K562 (cell line): ENCODE measurements around the gene SEC22C. TPM values are rescaled to one million over a fixed set of nuclear protein-coding genes. Genes with fewer than 3 reads are reported as not detected.

Experiments
- BRD4 ChIP-seq: fragments of 200-600 bp; sonication (generic); IDR thresholded peaks from 2 replicates; pipeline ENCODE4 v1.6.1; 2017; ENCODE audit warnings: inconsistent platforms
- CHD7 ChIP-seq: fragments of 200-600 bp; sonication (generic); IDR thresholded peaks from one replicate; pipeline ENCODE4 v1.6.1; 2012; ENCODE audit warnings: mild to moderate bottlenecking, low read depth, low read length, inconsistent platforms
- E2F3 ChIP-seq: fragments of 250-450 bp; sonication (Bioruptor Pico); IDR thresholded peaks from 2 replicates; pipeline ENCODE4 v1.4.0; 2020; ENCODE audit warnings: mild to moderate bottlenecking
- GATAD2B ChIP-seq: fragments of 450-650 bp; IDR thresholded peaks from 2 replicates; pipeline ENCODE4 v1.6.1; 2017; ENCODE audit warnings: mild to moderate bottlenecking, borderline replicate concordance
- PCBP1 ChIP-seq: fragments of 200-400 bp; formaldehyde crosslinking; IDR thresholded peaks from 2 replicates; pipeline ENCODE4 v1.6.1; 2018; ENCODE audit warnings: mild to moderate bottlenecking, low read depth, low read length; ENCODE audit not compliant: poor library complexity, severe bottlenecking
- POLR2G ChIP-seq: fragments of 200-400 bp; formaldehyde crosslinking; IDR thresholded peaks from 2 replicates; pipeline ENCODE4 v1.6.1; 2017; ENCODE audit warnings: low read depth, mild to moderate bottlenecking, antibody characterized with exemption, low read length, moderate library complexity
- PYGO2 ChIP-seq: fragments of 450-650 bp; IDR thresholded peaks from 2 replicates; pipeline ENCODE4 v1.6.1; 2016; ENCODE audit warnings: mild to moderate bottlenecking, missing genetic modification characterization, moderate library complexity, missing compliant biosample characterization
- RAD21 ChIP-seq, 2 experiments: fragments of 250-450 bp in 1 of 2; fragments of 450-650 bp in 1 of 2; sonication (Bioruptor Pico) in 1 of 2; formaldehyde crosslinking in 1 of 2; IDR thresholded peaks in 1 of 2; conservative IDR thresholded peaks in 1 of 2; 2 replicates each; pipeline versions ENCODE4 v1.4.0 to v1.8.0; 2020 to 2022; ENCODE audit warnings: mild to moderate bottlenecking in 2 of 2, moderate library complexity in 1 of 2
- SFPQ ChIP-seq: fragments of 200-400 bp; formaldehyde crosslinking; IDR thresholded peaks from 2 replicates; pipeline ENCODE4 v1.6.1; 2017; ENCODE audit warnings: mild to moderate bottlenecking, low read depth, low read length, moderate library complexity
- SRSF9 ChIP-seq: fragments of 200-400 bp; formaldehyde crosslinking; IDR thresholded peaks from 2 replicates; pipeline ENCODE4 v1.6.1; 2017; ENCODE audit warnings: low read depth, low read length, borderline replicate concordance
- STAT5B ChIP-seq: fragments of 250-450 bp; sonication (Bioruptor Pico); IDR thresholded peaks from 2 replicates; pipeline ENCODE4 v1.8.0; 2021; ENCODE audit warnings: mild to moderate bottlenecking, inconsistent platforms
- TAF7 ChIP-seq: fragments of 450-650 bp; IDR thresholded peaks from 2 replicates; pipeline ENCODE4 v1.6.1; 2016; ENCODE audit warnings: missing genetic modification characterization, missing compliant biosample characterization
- ZKSCAN8 ChIP-seq: fragments of 200-800 bp; sonication (Bioruptor generic); IDR thresholded peaks from 2 replicates; pipeline ENCODE4 v1.6.1; 2016; ENCODE audit warnings: missing genetic modification characterization, missing compliant biosample characterization
- ZSCAN29 ChIP-seq: fragments of 450-650 bp; IDR thresholded peaks from 2 replicates; pipeline ENCODE4 v1.6.1; 2017
- polyA plus RNA-seq, 8 experiments: library from polyadenylated mRNA; depleted of rRNA in 4 of 8; stranded (reverse) in 5 of 8; unstranded in 3 of 8; fragments of >200 nt; fragmentation: Nextera tagmentation in 2 of 8; fragmentation: Illumina TruSeq in 1 of 8; extraction: Ambion mirVana in 2 of 8; extraction: Trizol in 1 of 8; gene quantifications; 2 replicates each; pipeline versions ENCODE4 v1.2.1 to v1.2.3, GENCODE V29; 2011 to 2014; ENCODE audit warnings: inconsistent platforms in 1 of 8, missing spikeins in 1 of 8
- total RNA-seq, 7 experiments: library from RNA; depleted of rRNA in 6 of 7; stranded (reverse); fragments of >200 nt in 6 of 7; fragmentation: Illumina TruSeq in 2 of 7; extraction: Trizol in 2 of 7; gene quantifications; 2 replicates each; pipeline versions ENCODE4 v1.2.1 to v1.2.3, GENCODE V29; 2011 to 2021; ENCODE audit warnings: low replicate concordance in 1 of 7

SEC22C gene
- total and polyA plus RNA-seq, 9 of the 15 experiments (the other 6 are each of a cell fraction or from before 2014, with no cell fraction given), result 35.6 to 68.4 (median 50.7) TPM

GRCh38 chr3:42600111-42600957 lies 18.6 kb upstream of the SEC22C start, which contains the start of gene NKTR (continued):
- TF ChIP-seq RAD21 (CRISPR knock-in tag; conservative IDR thresholded peaks at IDR 0.05 in 1 of 2, IDR thresholded peaks at IDR 0.05 in 1 of 2) (peak in 1 of 2 experiments; percentile 5; a peak in 1 of 4 replicates), ZKSCAN8 (CRISPR knock-in tag) (no peak), ZSCAN29 (no peak), PCBP1 (peak; percentile 93), CHD7 (no peak), SRSF9 (no peak), POLR2G (peak; percentile 98), STAT5B (CRISPR knock-in tag) (no peak), SFPQ (no peak), BRD4 (no peak; the same call in 1 of the 2 replicates), PYGO2 (tag) (no peak), TAF7 (tag) (peak; percentile 83), E2F3 (peak; percentile 67), GATAD2B (no peak)
